ENCODE results near the gene DRGX.

DNA sequence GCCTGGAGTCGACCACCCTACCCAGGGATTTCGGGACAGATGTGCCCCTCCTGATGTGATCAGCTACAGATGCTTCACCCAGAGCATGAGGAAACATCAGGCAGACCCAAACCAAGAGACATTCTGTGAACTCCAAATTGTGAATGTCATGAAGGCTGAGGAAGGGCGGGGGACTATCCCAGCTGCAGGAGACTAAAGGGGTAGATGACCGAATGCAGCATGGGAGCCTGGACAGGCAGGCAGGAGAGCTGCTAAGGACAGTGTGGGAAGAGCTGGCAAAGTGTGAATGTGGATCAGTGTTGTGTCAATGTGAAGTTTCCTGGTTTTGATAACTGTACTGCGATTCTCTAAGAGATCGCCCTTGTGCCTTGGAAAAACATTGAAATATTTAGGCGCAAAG, 19.2 kb upstream of the DRGX start:
- TF ChIP-seq, protein P1, sequence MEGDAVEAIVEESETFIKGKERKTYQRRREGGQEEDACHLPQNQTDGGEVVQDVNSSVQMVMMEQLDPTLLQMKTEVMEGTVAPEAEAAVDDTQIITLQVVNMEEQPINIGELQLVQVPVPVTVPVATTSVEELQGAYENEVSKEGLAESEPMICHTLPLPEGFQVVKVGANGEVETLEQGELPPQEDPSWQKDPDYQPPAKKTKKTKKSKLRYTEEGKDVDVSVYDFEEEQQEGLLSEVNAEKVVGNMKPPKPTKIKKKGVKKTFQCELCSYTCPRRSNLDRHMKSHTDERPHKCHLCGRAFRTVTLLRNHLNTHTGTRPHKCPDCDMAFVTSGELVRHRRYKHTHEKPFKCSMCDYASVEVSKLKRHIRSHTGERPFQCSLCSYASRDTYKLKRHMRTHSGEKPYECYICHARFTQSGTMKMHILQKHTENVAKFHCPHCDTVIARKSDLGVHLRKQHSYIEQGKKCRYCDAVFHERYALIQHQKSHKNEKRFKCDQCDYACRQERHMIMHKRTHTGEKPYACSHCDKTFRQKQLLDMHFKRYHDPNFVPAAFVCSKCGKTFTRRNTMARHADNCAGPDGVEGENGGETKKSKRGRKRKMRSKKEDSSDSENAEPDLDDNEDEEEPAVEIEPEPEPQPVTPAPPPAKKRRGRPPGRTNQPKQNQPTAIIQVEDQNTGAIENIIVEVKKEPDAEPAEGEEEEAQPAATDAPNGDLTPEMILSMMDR (IDR thresholded peaks at IDR 0.05; ENCODE audit: low read depth, low read length): no peak
- no peak for TF ChIP-seq POLR2A (IDR thresholded peaks at IDR 0.05; ENCODE audit: extremely low read depth, insufficient read length)
- no peak for TF ChIP-seq MYC (IDR thresholded peaks at IDR 0.05; ENCODE audit: low read depth, low read length)
- TF ChIP-seq, protein P2, sequence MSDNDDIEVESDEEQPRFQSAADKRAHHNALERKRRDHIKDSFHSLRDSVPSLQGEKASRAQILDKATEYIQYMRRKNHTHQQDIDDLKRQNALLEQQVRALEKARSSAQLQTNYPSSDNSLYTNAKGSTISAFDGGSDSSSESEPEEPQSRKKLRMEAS (IDR thresholded peaks at IDR 0.05; ENCODE audit: low read depth, low read length): no peak

Data from NB4 (cell line).